Measurements from ENCODE around the gene SMIM45.

The SMIM45 gene

GRCh38 chr22:41922328-41922727, 29.6 kb upstream of the SMIM45 start:
- H3K27me3 Mint-ChIP-seq (ENCODE audit: low read depth), result peaks cover 4% of the 10 kb centered on the region

GRCh38 chr22:41922940-41923594, 28.9 kb upstream of the SMIM45 start:
- ATAC-seq, result no peak
- no peaks in the 10 kb centered on the region for H3K9me3 Mint-ChIP-seq

More at GRCh38 chr22:41922328-41922727, 29.6 kb upstream of the SMIM45 start:
- ATAC-seq (no peak), DNase-seq (no peak)
- Mint-ChIP-seq H3K36me3 (ENCODE audit: insufficient read depth) (peaks cover 2% of the 10 kb centered on the region), H3K4me1 (ENCODE audit: low read depth) (peaks cover 25% of the 10 kb centered on the region), H3K4me3 (no peak overlapping the region), H3K9me3 (no peaks in the 10 kb centered on the region)

GRCh38 chr22:41923595-41924276, 28.2 kb upstream of the SMIM45 start:
- DNase-seq (no peak), ATAC-seq (no peak)
- H3K36me3 Mint-ChIP-seq (ENCODE audit: insufficient read depth), result peaks cover 2% of the 10 kb centered on the region
- H3K9me3 Mint-ChIP-seq, result no peaks in the 10 kb centered on the region
- no peak overlapping the region for H3K4me3 Mint-ChIP-seq
- H3K4me1 Mint-ChIP-seq (ENCODE audit: low read depth), result peaks cover 28% of the 10 kb centered on the region
- peaks cover 4% of the 10 kb centered on the region for H3K27me3 Mint-ChIP-seq (ENCODE audit: low read depth)

More at GRCh38 chr22:41922940-41923594, 28.9 kb upstream of the SMIM45 start:
- Mint-ChIP-seq H3K36me3 (ENCODE audit: insufficient read depth) (peaks cover 2% of the 10 kb centered on the region), H3K27me3 (ENCODE audit: low read depth) (peaks cover 4% of the 10 kb centered on the region), H3K4me3 (no peak overlapping the region), H3K4me1 (ENCODE audit: low read depth) (peaks cover 26% of the 10 kb centered on the region)
- no peak for DNase-seq

- peaks cover 2% of the 10 kb centered on the region for H3K36me3 Mint-ChIP-seq (ENCODE audit: insufficient read depth)
- H3K4me3 Mint-ChIP-seq, result peak overlapping the region; percentile 82
- peaks cover 4% of the 10 kb centered on the region for H3K27me3 Mint-ChIP-seq (ENCODE audit: low read depth)
- peaks cover 24% of the 10 kb centered on the region for H3K4me1 Mint-ChIP-seq (ENCODE audit: low read depth)
- peak; percentile 76 for DNase-seq
- peak; percentile 86 to 90 for ATAC-seq
- H3K9me3 Mint-ChIP-seq, result no peaks in the 10 kb centered on the region
Observed at GRCh38 chr22:41925783-41926460, 26.0 kb upstream of the SMIM45 start.

GRCh38 chr22:41927813-41928212, 24.1 kb upstream of the SMIM45 start:
- Mint-ChIP-seq H3K4me1 (ENCODE audit: low read depth) (peaks cover 27% of the 10 kb centered on the region), H3K36me3 (ENCODE audit: insufficient read depth) (peaks cover 2% of the 10 kb centered on the region), H3K27me3 (ENCODE audit: low read depth) (peaks cover 4% of the 10 kb centered on the region), H3K9me3 (no peaks in the 10 kb centered on the region), H3K4me3 (peak overlapping the region; percentile 74)
- ATAC-seq, result no peak
- no peak for DNase-seq

GRCh38 chr22:41928593-41929417, 23.1 kb upstream of the SMIM45 start:
- ATAC-seq (no peak), DNase-seq (no peak)
- Mint-ChIP-seq H3K27me3 (ENCODE audit: low read depth) (peaks cover 4% of the 10 kb centered on the region), H3K36me3 (ENCODE audit: insufficient read depth) (peaks cover 2% of the 10 kb centered on the region), H3K4me3 (no peak overlapping the region), H3K9me3 (no peaks in the 10 kb centered on the region), H3K4me1 (ENCODE audit: low read depth) (peaks cover 27% of the 10 kb centered on the region)

- ATAC-seq, result no peak
- DNase-seq, result no peak
- peaks cover 27% of the 10 kb centered on the region for H3K4me1 Mint-ChIP-seq (ENCODE audit: low read depth)
- no peaks in the 10 kb centered on the region for H3K9me3 Mint-ChIP-seq
- H3K36me3 Mint-ChIP-seq (ENCODE audit: insufficient read depth), result peaks cover 2% of the 10 kb centered on the region
- no peak overlapping the region for H3K4me3 Mint-ChIP-seq
- H3K27me3 Mint-ChIP-seq (ENCODE audit: low read depth), result peaks cover 4% of the 10 kb centered on the region
Observed at GRCh38 chr22:41929418-41929810, 22.5 kb upstream of the SMIM45 start.

GRCh38 chr22:41931701-41932269, 20.2 kb upstream of the SMIM45 start:
- Mint-ChIP-seq H3K36me3 (ENCODE audit: insufficient read depth) (no peaks in the 10 kb centered on the region), H3K4me3 (no peak overlapping the region), H3K9me3 (no peaks in the 10 kb centered on the region), H3K4me1 (ENCODE audit: low read depth) (peaks cover 27% of the 10 kb centered on the region), H3K27me3 (ENCODE audit: low read depth) (no peaks in the 10 kb centered on the region)
- ATAC-seq (no peak), DNase-seq (no peak)

GRCh38 chr22:41932353-41932752, 19.6 kb upstream of the SMIM45 start:
- no peak for DNase-seq
- peaks cover 28% of the 10 kb centered on the region for H3K4me1 Mint-ChIP-seq (ENCODE audit: low read depth)
- H3K4me3 Mint-ChIP-seq, result no peak overlapping the region
- no peaks in the 10 kb centered on the region for H3K36me3 Mint-ChIP-seq (ENCODE audit: insufficient read depth)
- no peaks in the 10 kb centered on the region for H3K27me3 Mint-ChIP-seq (ENCODE audit: low read depth)
- H3K9me3 Mint-ChIP-seq, result no peaks in the 10 kb centered on the region
- no peak for ATAC-seq

- Mint-ChIP-seq H3K36me3 (ENCODE audit: insufficient read depth) (no peaks in the 10 kb centered on the region), H3K9me3 (no peaks in the 10 kb centered on the region), H3K4me3 (no peak overlapping the region), H3K4me1 (ENCODE audit: low read depth) (peaks cover 26% of the 10 kb centered on the region), H3K27me3 (ENCODE audit: low read depth) (no peaks in the 10 kb centered on the region)
- no peak for DNase-seq
- peak in 1 of 2 donors; percentile 4 for ATAC-seq
Observed at GRCh38 chr22:41933411-41934177, 18.4 kb upstream of the SMIM45 start.

GRCh38 chr22:41934284-41935014, 17.5 kb upstream of the SMIM45 start:
- Mint-ChIP-seq H3K27me3 (ENCODE audit: low read depth) (no peaks in the 10 kb centered on the region), H3K4me3 (no peak overlapping the region), H3K36me3 (ENCODE audit: insufficient read depth) (no peaks in the 10 kb centered on the region), H3K9me3 (no peaks in the 10 kb centered on the region), H3K4me1 (ENCODE audit: low read depth) (peaks cover 28% of the 10 kb centered on the region)
- DNase-seq (no peak), ATAC-seq (no peak)

- peaks cover 33% of the 10 kb centered on the region for H3K4me1 Mint-ChIP-seq (ENCODE audit: low read depth)
- H3K9me3 Mint-ChIP-seq, result no peaks in the 10 kb centered on the region
- DNase-seq (no peak), ATAC-seq (no peak)
- no peak overlapping the region for H3K4me3 Mint-ChIP-seq
- H3K36me3 Mint-ChIP-seq (ENCODE audit: insufficient read depth), result no peaks in the 10 kb centered on the region
- H3K27me3 Mint-ChIP-seq (ENCODE audit: low read depth), result no peaks in the 10 kb centered on the region
Observed at GRCh38 chr22:41935015-41935351, 17.0 kb upstream of the SMIM45 start.

- DNase-seq (no peak), ATAC-seq (no peak)
- no peaks in the 10 kb centered on the region for H3K36me3 Mint-ChIP-seq (ENCODE audit: insufficient read depth)
- no peak overlapping the region for H3K4me3 Mint-ChIP-seq
- H3K27me3 Mint-ChIP-seq (ENCODE audit: low read depth), result no peaks in the 10 kb centered on the region
- H3K4me1 Mint-ChIP-seq (ENCODE audit: low read depth), result peaks cover 38% of the 10 kb centered on the region
- H3K9me3 Mint-ChIP-seq, result no peaks in the 10 kb centered on the region
Observed at GRCh38 chr22:41935509-41935908, 16.4 kb upstream of the SMIM45 start.

All from activated T-cell treated with anti-CD3 and anti-CD28 coated beads, Interleukin-2, amount 50 U/mL, for 4 hours (primary cell).